Natural killer cell (primary cell): ENCODE data around the gene MFSD11. TPM values are rescaled to one million over a fixed set of nuclear protein-coding genes. Genes with fewer than 3 reads are reported as not detected.
A peak's percentile ranks its signal among the peaks of the same experiment; 100 is the strongest.

Experiments
- ATAC-seq, 3 donors: fragments of 150-1000 bp in 2 of 3; fragments of 200-7000 bp in 1 of 3; cut with Tn5 transposase; 1 replicate in 1 of 3; 2 replicates in 2 of 3; pipeline ENCODE4 v1.10.0; 2021; ENCODE audit warnings: mild to moderate bottlenecking in 2 of 3, moderate library complexity in 2 of 3
- DNase-seq, 2 donors: peaks; one replicate each; pipeline versions ENCODE4 v3.0.0 to v3.0.0-alpha.2; 2013 to 2021; ENCODE audit warnings: mixed read lengths in 1 of 2
- H3K27ac ChIP-seq: one replicate; pipeline ENCODE4 v1.5.1; 2013; ENCODE audit warnings: mild to moderate bottlenecking, low read length
- H3K27me3 ChIP-seq: one replicate; pipeline ENCODE4 v1.6.1; 2013; ENCODE audit warnings: low read length; ENCODE audit not compliant: control insufficient read depth, insufficient read depth
- H3K36me3 ChIP-seq: one replicate; pipeline ENCODE4 v1.6.1; 2013; ENCODE audit warnings: low read length; ENCODE audit not compliant: control insufficient read depth, insufficient read depth
- H3K4me1 ChIP-seq: one replicate; pipeline ENCODE4 v1.6.1; 2013; ENCODE audit warnings: low read length; ENCODE audit not compliant: control insufficient read depth, insufficient read depth
- H3K4me3 ChIP-seq: one replicate; pipeline ENCODE4 v1.5.1; 2013; ENCODE audit warnings: low read length
- H3K9me3 ChIP-seq: one replicate; pipeline ENCODE4 v1.6.1; 2013; ENCODE audit warnings: low read length; ENCODE audit not compliant: control insufficient read depth, insufficient read depth
- H3K27ac Mint-ChIP-seq, 2 donors: one replicate each; pipeline ENCODE4 v1.8.0; 2022; ENCODE audit warnings: mild to moderate bottlenecking in 2 of 2, mixed read lengths in 2 of 2, moderate library complexity in 1 of 2
- H3K27me3 Mint-ChIP-seq, 2 donors: one replicate each; pipeline ENCODE4 v1.8.0; 2022; ENCODE audit warnings: low read depth in 2 of 2, mixed read lengths in 2 of 2
- H3K36me3 Mint-ChIP-seq: one replicate; pipeline ENCODE4 v1.8.0; 2022; ENCODE audit warnings: mixed read lengths
- H3K4me1 Mint-ChIP-seq, 2 donors: one replicate each; pipeline ENCODE4 v1.8.0; 2022; ENCODE audit warnings: mixed read lengths in 2 of 2
- H3K4me3 Mint-ChIP-seq: one replicate; pipeline ENCODE4 v1.8.0; 2022; ENCODE audit warnings: mild to moderate bottlenecking, moderate library complexity, mixed read lengths
- H3K9me3 Mint-ChIP-seq, 2 donors: one replicate each; pipeline ENCODE4 v1.8.0; 2022; ENCODE audit warnings: mixed read lengths in 2 of 2
- CTCF ChIP-seq: fragments of 200-600 bp; IDR thresholded peaks from one replicate; pipeline ENCODE4 v1.8.0; 2022; ENCODE audit warnings: antibody characterized with exemption
- WGBS: methylation state at CpG from one replicate; pipeline ENCODE4 v1.1.7; 2013; ENCODE audit warnings: missing lambda C conversion rate; ENCODE audit not compliant: insufficient coverage; 5-methylcytosine and 5-hydroxymethylcytosine counted together
- intact Hi-C: fragments of 100-400 bp; cut with micrococcal nuclease; formaldehyde crosslinking; loops from one replicate; pipeline ENCODE4 v1.14.2; 2022
- total RNA-seq, 4 donors: library from RNA; stranded (reverse); fragments of 120-200 nt in 1 of 4; gene quantifications; one replicate each; pipeline versions ENCODE4 v1.2.3 to v1.2.4, GENCODE V29; 2013 to 2022

Gene MFSD11
- total RNA-seq, 3 donors from 2014 or later (not counting 1 experiment from before 2014, with no cell fraction given) = 32.7 to 44.0 (median 33.9) TPM

- Mint-ChIP-seq H3K27me3 (no peaks in the 10 kb centered on the region), H3K4me1 (peaks cover 36 to 45% of the 10 kb centered on the region in 2 donors), H3K36me3 (peaks cover 22% of the 10 kb centered on the region), H3K4me3 (peak overlapping the region; percentile 89), H3K9me3 (no peaks in the 10 kb centered on the region), H3K27ac (peak overlapping the region; percentile 94 to 99)
- Histone ChIP-seq H3K27ac (peak overlapping the region; percentile 88), H3K27me3 (no peaks in the 10 kb centered on the region), H3K4me1 (peaks cover 30% of the 10 kb centered on the region), H3K4me3 (no peak overlapping the region), H3K9me3 (no peaks in the 10 kb centered on the region), H3K36me3 (peaks cover 61% of the 10 kb centered on the region)
- WGBS = 91% methylated on average over 5 of the region's 6 CpGs
- no peak for DNase-seq
- intact Hi-C loops = loop anchor here (1.0 to 5.0 kb wide), 5 partner anchors 9 to 202 kb away; partner anchors contain the start of genes JMJD6, METTL23 and SRSF2
- no peak for ATAC-seq
- TF ChIP-seq CTCF = no peak
These were observed 21.1 kb upstream of the MFSD11 start for GRCh38 chr17:76716839-76717215.

- DNase-seq = no peak
- Mint-ChIP-seq H3K4me1 (peaks cover 38 to 45% of the 10 kb centered on the region in 2 donors), H3K27ac (peak overlapping the region in 1 of 2 donors; percentile 99)
These were observed 19.4 kb upstream of the MFSD11 start for GRCh38 chr17:76718516-76718915.

GRCh38 chr17:76720211-76720610, 17.7 kb upstream of the MFSD11 start:
- ATAC-seq = no peak
- Histone ChIP-seq H3K27ac (no peak overlapping the region), H3K4me3 (no peak overlapping the region), H3K27me3 (no peaks in the 10 kb centered on the region), H3K4me1 (peaks cover 37% of the 10 kb centered on the region), H3K9me3 (no peaks in the 10 kb centered on the region), H3K36me3 (peaks cover 68% of the 10 kb centered on the region)
- no peaks in the 10 kb centered on the region for H3K27me3 Mint-ChIP-seq
- no peak overlapping the region for H3K4me3 Mint-ChIP-seq
- WGBS = 96% methylated on average over 9 of the region's 9 CpGs
- no peak for TF ChIP-seq CTCF
- H3K36me3 Mint-ChIP-seq = peaks cover 26% of the 10 kb centered on the region
- H3K27ac Mint-ChIP-seq = peak overlapping the region in 1 of 2 donors; percentile 99
- H3K4me1 Mint-ChIP-seq = peaks cover 32 to 37% of the 10 kb centered on the region in 2 donors
- no peaks in the 10 kb centered on the region for H3K9me3 Mint-ChIP-seq
- DNase-seq = no peak
- intact Hi-C loops = no loop called here

More at GRCh38 chr17:76718516-76718915, 19.4 kb upstream of the MFSD11 start:
- H3K27me3 ChIP-seq = no peaks in the 10 kb centered on the region
- H3K4me3 ChIP-seq = no peak overlapping the region
- Mint-ChIP-seq H3K36me3 (peaks cover 26% of the 10 kb centered on the region), H3K4me3 (peak overlapping the region; percentile 40), H3K27me3 (no peaks in the 10 kb centered on the region), H3K9me3 (no peaks in the 10 kb centered on the region)
- intact Hi-C loops = loop anchor here (5.0 kb wide), 2 partner anchors 36 to 161 kb away; no protein-coding TSS in a partner anchor
- H3K36me3 ChIP-seq = peaks cover 66% of the 10 kb centered on the region
- no peak for TF ChIP-seq CTCF
- no peaks in the 10 kb centered on the region for H3K9me3 ChIP-seq
- 96% methylated on average over 16 of the region's 16 CpGs for WGBS
- ATAC-seq = no peak
- H3K27ac ChIP-seq = no peak overlapping the region
- H3K4me1 ChIP-seq = peaks cover 30% of the 10 kb centered on the region

- intact Hi-C loops = no loop called here
- 97% methylated on average over 8 of the region's 9 CpGs for WGBS
- peaks cover 31 to 36% of the 10 kb centered on the region in 2 donors for H3K4me1 Mint-ChIP-seq
- Histone ChIP-seq H3K4me1 (peaks cover 37% of the 10 kb centered on the region), H3K36me3 (peaks cover 65% of the 10 kb centered on the region), H3K27ac (no peak overlapping the region), H3K27me3 (no peaks in the 10 kb centered on the region), H3K9me3 (no peaks in the 10 kb centered on the region), H3K4me3 (no peak overlapping the region)
- H3K9me3 Mint-ChIP-seq = no peaks in the 10 kb centered on the region
- H3K36me3 Mint-ChIP-seq = peaks cover 26% of the 10 kb centered on the region
- no peak for TF ChIP-seq CTCF
- DNase-seq (no peak), ATAC-seq (no peak)
- H3K27me3 Mint-ChIP-seq = no peaks in the 10 kb centered on the region
- H3K4me3 Mint-ChIP-seq = no peak overlapping the region
- H3K27ac Mint-ChIP-seq = peak overlapping the region in 1 of 2 donors; percentile 81
These were observed 17.0 kb upstream of the MFSD11 start for GRCh38 chr17:76720941-76721340.
